Measurements from ENCODE around the gene FBXO24.

DNA sequence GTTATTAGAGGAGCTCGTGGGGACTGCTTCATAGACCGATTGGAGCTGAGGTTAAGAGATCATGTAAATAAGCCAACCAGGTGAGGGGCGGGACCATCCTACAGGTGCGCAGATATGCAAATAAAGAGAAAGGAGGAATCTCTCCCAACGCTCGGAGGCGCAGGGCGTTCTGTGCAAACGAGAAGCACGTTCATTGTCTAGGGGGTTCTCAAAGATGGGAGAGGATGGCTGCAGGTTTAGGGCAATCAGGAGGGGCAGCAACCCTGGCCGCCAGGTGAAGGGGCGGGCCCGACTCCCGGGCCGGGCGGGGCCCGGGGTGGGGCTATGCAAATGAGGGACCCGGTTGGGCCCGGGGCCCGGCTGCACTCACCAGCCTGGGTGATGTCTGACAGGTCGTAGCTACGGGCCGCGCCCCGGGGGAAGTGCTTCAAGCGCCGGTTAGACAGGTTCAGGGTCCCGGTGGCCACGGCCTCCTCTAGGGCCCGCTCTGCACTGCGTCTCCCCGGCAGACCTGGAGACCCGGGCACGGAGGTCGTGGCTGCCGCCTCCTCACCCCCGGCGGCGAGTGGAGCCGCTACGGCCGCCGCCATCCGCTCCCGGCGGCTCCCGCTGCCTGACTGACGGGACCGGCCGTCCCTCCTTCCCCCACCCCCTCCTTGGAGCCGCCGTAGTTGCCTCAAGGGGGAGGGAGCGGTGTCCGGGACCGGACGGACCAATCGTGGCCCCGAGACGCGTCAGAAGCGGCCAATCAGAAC is 440 bp upstream of the FBXO24 start, which contains the start of gene LRCH4:
- TF ChIP-seq, protein P1, sequence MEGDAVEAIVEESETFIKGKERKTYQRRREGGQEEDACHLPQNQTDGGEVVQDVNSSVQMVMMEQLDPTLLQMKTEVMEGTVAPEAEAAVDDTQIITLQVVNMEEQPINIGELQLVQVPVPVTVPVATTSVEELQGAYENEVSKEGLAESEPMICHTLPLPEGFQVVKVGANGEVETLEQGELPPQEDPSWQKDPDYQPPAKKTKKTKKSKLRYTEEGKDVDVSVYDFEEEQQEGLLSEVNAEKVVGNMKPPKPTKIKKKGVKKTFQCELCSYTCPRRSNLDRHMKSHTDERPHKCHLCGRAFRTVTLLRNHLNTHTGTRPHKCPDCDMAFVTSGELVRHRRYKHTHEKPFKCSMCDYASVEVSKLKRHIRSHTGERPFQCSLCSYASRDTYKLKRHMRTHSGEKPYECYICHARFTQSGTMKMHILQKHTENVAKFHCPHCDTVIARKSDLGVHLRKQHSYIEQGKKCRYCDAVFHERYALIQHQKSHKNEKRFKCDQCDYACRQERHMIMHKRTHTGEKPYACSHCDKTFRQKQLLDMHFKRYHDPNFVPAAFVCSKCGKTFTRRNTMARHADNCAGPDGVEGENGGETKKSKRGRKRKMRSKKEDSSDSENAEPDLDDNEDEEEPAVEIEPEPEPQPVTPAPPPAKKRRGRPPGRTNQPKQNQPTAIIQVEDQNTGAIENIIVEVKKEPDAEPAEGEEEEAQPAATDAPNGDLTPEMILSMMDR (conservative IDR thresholded peaks at IDR 0.05 in 1 of 2, IDR thresholded peaks at IDR 0.05 in 1 of 2; ENCODE audit: low read depth in 1 of 2, low read length in 2 of 2): no peak
- no peak for TF ChIP-seq EZH2 (IDR thresholded peaks at IDR 0.05; ENCODE audit: low read length, missing control alignments)
